GM21423 (cell line): Measurements from ENCODE around the gene SGK2.

Experiments used
- ATAC-seq: cut with Tn5 transposase; IDR thresholded peaks from one replicate; pipeline ENCODE4 v1.9.1; 2021; ENCODE audit warnings: mild to moderate bottlenecking, moderate library complexity; ENCODE audit not compliant: unreplicated experiment

Gene SGK2

DNA sequence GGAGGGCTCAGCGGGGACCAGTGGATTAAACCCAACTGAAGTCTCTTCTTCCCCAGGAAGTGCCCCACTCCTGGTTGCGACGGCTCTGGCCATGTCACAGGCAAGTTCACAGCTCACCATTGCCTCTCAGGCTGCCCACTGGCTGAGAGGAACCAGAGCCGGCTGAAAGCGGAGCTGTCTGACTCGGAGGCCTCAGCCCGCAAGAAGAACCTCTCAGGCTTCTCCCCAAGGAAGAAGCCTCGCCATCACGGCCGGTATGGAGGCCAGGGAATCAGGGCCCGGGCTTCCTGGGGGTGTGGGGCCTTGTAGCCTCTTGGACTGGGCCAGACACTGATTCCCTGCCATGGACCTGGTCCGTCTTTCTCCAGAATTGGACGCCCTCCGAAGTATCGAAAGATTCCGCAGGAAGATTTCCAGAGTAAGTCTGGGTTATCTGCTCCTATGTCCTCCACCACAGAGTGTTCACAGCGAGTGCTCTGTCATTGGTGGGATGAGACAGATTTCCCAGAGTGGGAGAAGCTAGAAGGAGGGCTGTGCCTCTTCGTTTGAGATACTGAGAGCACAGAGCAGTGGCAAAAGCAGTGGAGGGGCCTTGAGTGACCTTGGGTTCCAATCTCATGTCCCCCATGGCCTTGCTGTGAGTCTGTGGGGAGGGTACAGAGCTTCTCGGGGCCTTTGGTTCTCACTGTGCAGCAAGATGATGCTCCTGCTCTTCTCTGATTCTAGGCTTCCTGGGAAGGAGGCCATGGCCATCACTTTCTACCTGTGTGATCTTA, 22.6 kb upstream of the SGK2 start:
- no peak for ATAC-seq

DNA sequence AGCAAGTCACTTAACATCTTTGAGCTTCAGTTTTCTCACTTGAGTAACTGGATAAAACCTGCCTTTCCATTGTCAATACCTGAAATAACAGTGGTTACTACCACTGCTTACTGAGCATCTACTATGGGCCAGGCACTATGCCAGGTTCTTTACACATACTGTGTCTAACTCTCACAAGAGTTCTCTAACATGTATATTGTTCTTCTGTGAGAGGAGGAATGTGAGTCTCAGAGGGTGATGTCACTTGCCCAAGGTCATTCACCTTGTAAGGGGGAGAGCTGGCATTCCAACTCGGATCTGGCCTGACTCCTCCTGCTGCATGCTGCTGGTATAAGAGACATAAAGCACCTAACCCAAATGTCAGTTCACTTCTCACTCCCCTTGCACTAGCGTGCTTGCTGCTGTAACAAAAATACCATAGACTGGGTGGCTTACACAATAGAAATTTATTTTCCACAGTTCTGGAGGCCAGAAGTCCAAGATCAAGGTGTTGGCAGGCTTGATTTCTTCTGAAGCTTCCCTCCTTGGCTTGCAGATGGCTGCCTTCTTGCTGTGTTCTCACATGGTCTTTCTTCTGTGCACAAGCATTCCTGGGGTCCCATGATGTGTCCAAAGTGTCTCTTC, 21.9 kb upstream of the SGK2 start:
- ATAC-seq: no peak

DNA sequence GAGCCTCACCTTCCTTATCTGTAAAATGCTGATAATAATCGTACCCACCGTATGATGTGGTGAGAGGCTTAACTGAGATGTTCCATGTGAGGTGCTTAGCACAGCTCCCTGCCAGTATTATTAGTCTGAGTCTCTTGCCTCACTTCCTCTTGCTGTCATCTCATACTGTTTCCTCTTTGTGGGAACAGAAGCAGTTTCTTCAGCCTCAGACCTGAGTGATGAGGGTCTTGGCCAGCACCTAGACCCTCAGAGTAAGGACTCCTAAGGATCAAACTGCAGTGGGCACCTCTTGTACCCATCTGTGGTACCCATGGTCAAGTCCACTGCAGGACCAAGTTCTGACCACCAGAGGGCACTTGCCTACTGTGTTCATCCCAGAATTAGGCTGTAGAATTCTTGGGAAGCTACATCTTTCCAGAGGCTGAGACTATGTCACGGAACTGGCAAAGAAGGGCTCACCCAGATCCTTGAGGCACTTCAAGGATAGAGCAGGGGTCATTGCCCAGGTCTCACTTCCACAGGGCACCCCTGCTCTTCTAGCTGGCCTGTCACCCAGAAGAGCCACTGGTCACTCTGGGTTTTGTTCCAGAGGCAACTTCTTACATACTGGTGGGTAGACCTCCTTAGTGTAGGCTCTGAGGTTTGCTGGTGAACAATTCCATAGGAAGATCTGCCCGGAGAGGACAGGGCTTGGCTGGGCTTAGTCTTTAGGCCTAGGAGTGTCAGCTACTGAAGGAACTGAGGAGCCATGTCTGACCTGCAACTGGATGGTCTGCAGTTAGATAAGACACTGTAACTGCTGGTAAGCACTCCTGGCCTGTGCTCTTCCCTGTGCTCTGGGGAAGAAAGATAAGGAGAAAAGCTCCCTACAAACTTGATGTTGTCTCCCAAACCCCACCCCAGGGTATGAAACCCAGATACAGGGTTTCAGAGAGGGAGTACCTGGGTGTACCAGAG, 20.6 kb upstream of the SGK2 start:
- no peak for ATAC-seq

DNA sequence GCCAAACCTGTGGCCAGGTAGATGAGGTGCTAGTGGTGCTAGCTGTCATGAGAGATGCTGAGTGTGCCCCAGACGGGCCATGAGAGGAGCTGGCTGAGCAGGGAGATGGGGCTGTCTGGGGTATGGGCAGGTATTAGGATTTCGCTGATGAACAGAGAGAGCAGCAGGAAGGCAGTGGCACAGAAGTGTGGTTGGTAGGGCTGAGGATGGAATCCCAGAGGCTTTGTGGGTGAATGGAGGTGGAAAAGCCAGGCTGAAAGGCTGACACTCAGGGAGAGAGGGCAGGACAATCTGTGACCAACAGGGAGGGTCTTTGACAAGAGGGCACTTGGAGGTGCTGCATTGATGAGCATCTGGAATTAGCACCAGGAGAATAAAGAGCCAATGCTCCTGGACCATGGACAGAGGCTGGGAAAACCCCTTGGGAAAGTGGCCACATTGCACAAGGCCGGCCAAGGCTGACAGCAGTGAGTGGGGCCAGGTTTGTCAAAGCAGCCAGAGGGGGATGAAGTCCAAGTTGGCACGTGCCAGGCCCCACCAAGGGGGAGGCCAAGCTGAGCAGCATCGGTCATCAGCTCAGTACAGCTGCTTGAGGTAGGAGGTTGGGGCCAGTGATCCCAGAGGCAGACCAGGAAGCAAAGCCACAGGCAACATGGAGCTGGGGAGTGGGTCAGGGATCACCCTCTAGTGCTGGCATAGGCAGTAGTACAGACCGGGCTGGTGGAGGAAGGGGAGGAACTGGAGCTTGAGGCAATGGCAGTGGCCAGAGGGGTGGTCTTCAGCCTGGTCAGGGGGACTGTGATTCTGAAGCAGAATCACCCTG, 19.7 kb upstream of the SGK2 start:
- no peak for ATAC-seq

DNA sequence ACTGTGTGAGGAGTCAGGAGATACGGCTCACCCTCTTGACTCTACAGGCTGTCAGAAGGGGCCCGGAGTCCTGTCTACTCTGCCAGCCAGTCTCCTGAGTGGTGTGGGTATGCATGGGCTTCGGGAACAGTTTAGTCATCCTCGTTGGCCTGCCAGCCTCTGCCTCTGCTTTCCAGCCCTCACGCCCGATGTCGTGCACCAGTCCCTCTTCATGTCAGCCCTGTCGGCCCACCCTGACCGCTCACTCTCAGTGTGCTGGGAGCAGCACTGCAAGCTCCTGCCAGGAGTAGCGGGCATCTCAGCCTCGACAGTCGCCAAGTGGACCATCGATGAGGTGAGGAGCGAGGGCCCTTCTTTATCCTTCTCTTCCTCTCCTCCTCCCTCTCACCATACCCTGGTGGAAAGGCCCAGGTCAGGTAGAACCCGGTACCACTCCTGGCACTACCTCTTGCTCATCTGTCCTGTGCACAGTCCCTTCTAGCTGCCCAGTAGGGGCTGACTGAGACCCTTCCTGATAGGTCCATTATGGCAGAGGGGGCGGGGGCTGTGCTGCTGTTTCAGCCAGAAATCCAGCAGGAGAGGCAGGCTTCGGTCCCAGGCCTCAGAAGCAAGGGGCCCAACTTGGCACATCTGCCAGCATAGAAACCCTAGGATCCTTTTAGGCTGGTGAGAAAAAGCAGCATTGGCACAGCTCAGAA, 18.7 kb upstream of the SGK2 start:
- no peak for ATAC-seq

DNA sequence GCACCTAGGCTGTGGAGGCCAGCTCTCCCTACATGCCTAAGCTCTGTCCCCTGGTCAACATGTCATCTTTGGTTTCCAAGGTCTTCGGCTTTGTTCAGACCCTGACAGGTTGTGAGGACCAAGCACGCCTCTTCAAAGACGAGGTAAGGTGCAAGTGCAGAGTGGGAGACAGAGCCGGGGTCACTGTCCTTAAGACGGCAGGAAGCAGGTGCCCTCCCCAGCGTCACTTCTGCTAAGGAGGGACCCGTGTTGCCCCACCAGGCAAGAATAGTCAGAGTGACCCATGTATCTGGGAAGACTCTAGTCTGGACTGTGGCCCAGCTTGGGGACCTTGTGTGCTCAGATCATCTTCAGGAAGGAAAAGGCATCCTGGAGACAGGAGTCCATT, 18.2 kb upstream of the SGK2 start:
- no peak for ATAC-seq

DNA sequence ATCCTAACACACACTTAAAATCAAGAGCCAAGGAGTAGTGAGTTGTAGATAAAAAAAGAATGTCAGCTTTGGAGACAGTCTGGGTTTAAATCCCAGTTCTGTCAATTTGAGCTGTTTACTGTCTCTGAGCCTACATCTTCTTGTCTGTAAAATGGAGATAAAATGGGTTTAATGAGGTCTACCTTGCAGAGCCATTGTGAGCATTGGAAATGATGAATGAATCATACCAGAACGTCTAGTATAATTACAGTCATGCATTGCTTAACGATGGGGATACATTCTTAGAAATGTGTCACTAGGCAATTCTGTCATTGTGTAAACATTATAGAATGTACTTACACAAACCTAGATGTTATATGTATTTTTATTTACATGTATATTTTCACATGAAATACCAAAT, 17.6 kb upstream of the SGK2 start:
- no peak for ATAC-seq

DNA sequence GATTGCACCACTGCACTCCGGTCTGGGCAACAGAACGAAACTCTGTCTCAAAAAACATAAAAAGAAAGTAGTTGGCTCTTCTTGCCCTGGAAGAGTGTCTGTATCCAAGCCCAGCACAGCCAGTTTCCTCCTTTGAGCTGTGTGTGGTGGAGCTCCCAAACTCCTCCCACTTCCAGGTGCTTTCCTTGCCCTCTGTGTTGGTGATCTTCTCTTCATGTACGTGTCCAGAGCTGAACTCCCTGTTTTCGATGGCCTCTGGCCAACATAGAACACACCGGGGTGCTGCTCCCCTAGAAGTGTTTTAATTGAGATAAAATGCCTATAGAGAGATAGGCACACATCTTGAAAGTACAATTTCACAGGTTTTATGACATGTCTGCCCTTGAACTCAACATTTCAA, 16.7 kb upstream of the SGK2 start:
- no peak for ATAC-seq

DNA sequence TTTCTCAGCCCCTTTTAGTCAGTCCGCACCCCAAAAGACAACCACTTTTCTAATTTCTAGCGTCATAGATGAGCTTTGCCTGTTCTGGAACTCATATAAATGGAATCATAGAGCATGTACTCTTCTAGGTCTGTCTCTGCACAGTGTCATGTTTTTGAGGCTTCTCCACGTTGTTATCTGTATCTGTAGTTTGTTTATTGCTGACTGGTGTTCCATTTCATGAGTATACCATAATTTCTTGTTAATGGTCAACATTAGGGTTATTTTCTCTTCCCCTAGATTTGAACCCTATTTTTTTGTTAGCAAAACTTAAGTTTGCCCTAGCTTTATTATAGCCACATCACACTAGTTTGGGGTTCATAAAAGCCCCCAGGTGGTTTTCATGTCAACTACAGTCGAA, 16.2 kb upstream of the SGK2 start:
- ATAC-seq: no peak

DNA sequence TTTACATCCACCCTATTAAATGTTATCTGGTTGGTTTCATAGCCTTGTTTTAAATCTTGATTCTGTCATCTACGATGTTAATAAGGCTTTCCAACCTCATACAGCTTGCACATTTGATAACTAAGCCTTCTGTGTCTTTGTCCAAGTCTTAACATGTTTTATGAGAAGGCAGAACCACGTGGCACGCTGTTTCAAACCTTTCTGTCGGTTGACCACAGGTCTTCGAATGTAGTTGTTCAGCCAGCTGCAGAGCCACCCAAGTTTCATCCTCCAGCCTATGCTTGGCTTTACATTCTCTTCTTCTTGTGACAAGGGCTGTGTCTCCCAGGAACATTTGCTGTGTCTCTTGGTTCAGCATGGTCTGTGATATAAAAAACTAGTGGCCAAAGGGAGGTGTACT, 15.7 kb upstream of the SGK2 start:
- no peak for ATAC-seq

DNA sequence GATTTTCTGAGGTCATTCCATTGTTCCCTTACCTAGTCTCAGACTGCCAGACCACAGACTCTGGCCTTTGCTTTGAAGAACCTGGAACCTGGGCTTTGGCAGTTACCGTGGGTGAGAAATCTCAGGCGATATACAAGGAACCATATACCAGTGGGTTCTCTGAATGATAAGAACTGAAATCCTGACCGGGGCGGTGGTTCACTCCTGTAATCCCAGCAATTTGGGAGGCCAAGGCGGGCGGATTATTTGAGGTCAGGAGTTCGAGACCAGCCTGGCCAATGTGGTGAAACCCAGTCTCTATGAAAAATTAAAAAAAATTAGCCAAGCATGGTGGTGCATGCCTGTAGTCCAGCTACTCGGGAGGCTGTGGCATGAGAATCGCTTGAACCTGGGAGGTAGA, 14.3 kb upstream of the SGK2 start:
- ATAC-seq: no peak

DNA sequence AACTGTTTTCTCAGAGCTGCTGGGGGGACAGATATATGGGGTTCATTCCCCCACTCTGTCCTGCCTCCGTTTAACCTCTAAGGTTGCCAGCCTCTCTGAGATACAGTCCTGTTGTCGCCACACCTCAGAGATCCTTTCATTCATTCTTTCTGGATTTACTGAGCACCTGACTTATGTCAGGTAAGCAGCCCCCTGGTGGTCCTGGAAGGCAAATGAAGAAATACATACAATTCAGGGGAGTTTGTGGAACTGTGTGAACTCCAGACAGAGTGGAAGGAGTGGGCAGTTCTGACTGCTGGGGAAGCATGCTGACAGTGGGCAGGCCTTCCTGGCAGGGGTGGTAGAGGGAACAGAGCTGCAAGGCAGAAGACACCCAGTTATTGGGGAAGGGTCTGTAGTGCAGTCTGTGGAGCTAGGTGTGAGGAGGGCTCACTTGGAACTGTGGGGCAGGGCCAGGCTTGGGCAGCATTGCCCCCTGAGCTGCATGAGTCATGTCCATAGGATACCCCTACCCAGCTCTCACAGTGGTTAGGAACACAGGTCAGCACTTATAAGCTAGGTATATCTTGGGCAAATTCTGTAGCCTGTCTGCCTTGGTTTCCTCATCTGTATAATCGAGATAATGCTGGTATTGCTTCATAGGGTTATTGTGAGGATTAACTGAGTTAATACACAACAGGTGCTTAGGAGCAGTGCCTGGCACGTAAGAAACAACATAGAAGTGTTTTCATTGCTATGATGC, 12.8 kb upstream of the SGK2 start:
- ATAC-seq: no peak

DNA sequence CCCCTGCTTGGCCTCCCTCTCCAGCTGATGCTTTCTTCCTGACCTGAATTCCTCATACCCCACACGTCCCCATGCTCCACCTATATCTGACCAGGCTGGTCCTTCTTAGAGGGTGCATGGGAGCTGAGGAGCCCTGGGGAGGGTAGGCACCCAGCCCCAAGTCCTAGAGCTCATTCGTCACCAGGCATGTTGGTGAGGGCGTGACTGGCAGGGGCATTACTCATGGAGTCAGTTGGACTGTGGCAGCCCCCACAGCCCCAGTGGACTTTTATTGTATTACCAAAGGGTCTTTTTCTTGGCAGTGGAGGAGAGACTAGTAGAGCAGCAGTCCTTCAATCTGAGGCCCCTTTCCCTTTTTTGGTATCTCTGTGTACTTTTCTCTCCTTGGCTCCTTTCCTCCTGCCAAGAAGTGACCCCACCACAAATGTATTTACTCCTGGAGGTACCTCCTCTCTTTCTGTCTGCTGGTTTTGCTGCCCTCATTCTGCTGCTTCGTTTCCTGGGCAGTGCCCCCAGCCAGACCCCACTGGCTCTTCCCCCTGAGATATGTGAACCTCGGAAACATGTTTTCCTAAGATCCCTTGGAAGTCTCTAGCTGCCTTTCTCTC, 10.4 kb upstream of the SGK2 start:
- no peak for ATAC-seq

DNA sequence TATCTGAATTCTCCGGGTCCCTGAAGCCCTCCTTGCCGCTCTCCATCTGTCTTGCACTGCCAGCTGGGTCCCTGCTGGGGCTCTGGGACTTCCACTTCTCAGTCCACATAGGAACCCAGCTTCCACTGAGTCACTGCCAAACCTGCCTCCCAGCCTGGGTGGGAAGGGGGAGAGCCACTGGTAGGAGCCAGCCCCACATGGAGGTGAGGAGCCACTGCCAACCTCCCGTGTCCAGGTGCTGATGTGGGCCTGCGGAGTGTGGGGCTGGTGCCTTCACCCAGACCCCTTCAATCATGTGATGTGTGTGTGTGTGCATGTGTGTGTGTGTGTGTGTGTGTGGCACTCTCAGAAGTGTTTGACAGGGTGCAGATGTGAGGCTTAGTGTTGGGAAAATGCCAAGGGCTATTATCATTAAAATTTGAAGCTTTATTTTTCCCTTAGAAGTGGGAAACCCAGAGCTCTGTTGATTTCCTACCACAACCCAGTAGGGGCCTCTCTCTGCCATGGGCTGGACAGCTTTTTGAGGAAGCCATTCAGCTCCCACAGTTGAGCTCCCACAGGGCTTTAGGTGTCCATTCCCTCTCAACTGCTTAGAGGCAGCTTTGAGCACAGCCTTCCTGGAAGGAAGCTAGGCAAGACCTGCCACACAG, 9.3 kb upstream of the SGK2 start:
- no peak for ATAC-seq

DNA sequence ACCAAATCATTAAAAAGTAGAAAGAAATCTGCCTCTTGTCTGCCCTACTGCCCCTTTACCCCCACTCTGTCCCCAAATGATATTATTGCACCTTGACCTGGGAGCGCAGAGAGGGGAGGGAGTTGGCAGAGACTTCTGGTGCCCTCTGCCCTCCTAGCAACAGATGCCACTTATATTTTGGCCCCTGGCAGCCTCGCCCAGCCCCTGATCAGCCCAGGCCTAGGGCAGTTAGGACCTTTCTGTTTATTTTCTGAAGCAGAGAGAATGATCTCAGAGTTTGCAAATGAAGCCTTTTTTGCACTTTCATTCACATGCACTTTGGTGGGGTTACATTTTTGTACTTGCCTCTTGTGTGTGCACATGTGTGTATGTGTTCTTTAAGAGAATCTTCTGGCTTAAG, 8.4 kb upstream of the SGK2 start:
- ATAC-seq: no peak

DNA sequence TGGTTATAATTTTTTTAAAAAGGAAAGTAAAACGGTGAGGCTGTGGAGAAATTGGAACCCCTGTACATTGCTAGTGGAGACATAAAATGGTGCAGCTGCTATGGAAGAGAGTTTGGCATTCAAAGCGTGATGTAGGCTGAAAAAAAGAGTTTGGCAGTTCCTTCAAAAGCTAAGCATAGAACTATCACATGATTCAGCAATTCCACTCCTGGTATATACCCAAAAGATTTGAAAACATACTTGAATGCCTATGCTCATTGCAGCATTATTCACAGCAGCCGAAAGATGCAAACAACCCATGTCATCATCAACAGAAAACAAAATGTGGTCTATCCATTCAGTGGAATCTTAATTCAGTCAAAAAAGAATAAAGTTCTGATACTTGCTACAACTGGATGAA, 4.5 kb upstream of the SGK2 start:
- ATAC-seq: no peak

DNA sequence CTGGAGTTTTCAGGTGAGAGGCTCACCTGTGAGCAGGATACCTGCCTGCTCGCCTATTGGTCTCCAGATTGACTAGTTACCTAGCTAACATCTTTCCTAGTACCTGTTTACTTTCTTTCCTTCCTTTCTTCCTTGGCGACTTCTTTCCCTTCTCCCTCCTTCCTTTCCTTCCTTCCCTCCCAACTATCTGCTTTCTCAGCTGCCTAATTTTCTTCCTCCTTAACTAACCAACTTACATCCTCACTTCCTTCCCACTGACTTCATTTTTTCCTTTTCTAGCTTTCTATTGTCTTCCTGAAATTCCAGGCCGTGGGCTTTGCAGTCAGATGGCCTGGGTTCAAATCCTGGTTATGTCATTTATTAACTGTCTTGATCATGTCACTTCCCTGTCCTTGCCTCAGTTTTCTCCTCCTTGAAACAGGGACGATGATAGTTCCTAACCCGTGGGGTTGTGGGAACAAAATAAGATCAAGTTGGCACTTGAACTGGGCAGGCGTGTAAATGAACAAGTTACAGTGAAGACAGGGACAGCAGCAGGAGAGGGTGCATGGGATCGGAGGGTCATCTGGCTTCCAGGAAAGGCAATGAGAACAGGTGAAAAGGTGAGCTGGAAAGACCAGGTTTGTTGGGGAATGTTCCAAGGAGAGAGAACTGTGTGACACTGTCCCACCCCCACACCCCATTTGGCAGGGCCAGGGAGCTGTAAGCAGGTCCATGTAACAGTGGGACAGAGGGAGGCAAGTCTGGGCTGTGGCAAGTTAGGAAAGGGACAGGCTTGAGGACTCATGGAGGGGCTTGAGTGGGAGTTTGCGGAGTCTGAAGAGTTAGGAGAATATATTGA, 540 bp downstream of the SGK2 start:
- ATAC-seq: no peak

DNA sequence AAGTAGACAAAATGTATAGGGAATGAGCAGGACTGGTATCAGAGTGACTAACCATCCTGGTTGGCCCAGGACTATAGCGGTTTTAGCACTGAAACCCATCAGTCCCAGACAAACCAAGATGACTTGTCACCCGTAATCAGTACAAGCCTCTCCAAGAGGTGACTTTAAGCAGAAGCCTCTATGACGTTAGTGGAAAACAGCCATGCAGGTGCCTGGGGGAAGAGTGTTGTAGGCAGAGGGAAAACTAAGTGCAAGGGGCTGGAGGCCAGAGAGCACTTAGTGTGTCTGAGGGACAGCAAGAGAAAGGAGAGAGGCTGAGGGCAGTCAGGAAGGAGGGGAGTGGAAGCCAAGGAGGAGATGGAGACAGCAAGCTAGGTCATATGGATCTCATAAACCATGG, 2.1 kb downstream of the SGK2 start:
- ATAC-seq: no peak
